Measurements from ENCODE around the gene TLX1.

The TLX1 gene
- 0 reads per million in 4 donors for total RNA-seq

GRCh38 chr10:101130984-101131961 lies at the start of gene TLX1:
Gene TLX1 (plus strand): TSS chr10:101131300. CDS start chr10:101131542, 242 bp downstream.
- DNase-seq: no peak

- no peak for DNase-seq
Measured at GRCh38 chr10:101085846-101086245, 45.3 kb upstream of the TLX1 start.

- DNase-seq: no peak
Measured at GRCh38 chr10:101087376-101087775, 43.7 kb upstream of the TLX1 start.

DNA sequence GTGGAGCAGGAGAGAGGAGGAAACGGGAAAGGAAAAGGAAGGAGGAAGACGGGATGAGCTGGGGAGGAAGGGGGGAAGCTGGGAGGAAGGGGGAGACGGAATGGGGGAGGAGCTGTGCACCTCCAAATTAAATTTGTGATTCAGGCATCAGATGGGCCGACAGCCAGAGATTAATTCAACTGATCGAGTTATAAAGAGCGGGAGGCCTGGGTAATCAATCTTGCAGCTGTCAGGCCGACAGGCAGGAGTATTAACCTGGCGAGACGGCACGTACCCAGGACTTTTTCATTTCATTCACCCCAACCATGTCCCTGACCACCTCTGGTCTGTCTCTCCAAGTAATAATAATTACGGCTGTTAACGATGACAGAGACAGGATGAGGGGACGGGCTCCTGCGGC lies 43.1 kb upstream of the TLX1 start:
- DNase-seq: no peak

DNA sequence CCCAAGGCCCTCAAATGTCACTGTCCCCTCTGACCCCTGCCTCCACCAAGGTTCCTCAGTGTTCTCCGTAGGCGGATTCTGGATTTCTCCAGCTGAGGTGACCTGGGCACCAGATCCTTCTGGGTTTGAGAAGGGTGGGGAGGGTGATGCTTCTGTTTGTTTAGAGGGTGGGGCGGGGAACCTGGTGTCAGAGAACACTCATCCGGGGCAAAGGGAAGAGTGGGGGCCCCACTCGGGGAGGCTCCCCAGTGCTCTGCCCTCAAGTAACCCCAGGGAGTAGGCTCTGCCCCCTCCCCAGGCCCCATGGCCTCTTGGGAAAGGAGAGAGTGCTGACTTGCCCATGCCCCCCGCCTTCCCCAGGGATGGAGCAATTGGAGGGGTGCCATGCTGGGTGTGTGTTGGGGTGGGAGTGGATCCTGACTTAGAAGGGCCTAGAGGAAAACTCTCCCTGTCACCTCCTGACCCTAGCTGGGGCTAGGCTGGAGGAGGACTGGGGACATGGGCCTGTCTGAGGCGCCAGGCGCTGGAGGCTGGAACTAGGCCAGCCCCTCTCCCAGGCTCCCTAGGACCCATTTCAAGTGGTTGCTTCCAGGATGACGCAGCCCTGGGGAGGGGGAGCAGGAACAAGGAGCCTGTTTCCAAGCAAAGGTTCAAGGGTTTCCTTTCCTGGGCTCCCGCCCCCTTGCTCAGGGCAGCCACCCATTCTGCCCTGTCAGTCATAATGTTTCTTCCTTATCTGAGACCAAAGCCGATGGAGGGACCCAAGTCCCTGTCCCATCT lies 41.4 kb upstream of the TLX1 start:
- no peak for DNase-seq

DNA sequence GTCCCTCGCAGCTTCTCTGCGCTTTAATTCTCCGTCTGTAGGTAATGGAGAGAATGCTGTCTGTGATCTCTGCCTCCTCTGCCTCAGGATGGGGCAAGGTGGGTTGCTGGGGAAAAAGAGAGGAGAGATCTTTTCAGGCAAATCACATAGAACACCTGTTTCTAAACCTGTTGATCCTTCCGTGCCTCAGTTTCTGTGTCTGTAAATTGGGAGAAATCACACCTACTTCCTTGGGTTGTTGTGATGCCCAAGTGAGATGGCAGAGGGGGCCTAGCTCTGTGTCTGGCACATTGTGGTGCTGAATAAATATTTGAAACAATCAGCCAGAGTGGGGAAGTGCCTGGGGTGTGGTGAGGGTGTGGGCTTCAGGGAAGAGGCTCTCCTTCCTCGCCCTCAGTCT lies 40.5 kb upstream of the TLX1 start:
- no peak for DNase-seq

DNA sequence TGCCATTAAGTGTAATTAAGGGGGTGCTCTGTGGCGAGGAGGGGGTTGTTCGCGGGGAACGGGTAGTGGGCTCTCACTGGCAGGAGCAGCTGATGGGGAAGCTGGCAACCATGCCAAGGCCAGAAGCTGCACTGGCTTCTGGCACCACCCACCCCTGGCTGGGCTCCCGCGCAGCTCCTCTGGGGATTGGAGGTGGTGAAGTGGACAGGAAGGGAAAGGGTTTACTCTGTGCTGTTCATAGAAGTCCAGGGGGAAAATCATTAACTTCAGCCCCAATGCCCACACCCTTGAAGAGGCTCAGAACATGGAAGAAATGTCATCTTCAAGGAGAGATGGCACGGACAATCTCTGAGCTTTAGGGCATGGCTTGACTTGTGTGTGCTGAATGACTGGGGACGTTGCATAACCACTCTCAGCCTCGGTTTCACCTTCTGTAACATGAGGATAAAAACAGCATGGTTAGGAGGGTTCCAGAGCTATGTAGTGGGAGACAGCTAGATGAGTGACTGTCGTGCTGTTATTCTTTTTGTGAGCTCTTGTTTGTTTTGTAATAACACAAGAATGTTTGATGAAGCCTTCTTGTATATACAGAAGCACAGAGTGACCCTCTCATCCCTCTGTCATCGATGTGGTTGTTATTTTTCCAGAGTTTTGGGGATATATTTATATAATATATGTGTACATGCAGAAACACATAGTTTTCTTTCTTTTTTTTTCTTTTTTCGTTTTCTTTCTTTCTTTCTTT lies 39.4 kb upstream of the TLX1 start:
- no peak for DNase-seq

- DNase-seq: no peak
Measured at GRCh38 chr10:101092881-101093354, 38.2 kb upstream of the TLX1 start.

DNA sequence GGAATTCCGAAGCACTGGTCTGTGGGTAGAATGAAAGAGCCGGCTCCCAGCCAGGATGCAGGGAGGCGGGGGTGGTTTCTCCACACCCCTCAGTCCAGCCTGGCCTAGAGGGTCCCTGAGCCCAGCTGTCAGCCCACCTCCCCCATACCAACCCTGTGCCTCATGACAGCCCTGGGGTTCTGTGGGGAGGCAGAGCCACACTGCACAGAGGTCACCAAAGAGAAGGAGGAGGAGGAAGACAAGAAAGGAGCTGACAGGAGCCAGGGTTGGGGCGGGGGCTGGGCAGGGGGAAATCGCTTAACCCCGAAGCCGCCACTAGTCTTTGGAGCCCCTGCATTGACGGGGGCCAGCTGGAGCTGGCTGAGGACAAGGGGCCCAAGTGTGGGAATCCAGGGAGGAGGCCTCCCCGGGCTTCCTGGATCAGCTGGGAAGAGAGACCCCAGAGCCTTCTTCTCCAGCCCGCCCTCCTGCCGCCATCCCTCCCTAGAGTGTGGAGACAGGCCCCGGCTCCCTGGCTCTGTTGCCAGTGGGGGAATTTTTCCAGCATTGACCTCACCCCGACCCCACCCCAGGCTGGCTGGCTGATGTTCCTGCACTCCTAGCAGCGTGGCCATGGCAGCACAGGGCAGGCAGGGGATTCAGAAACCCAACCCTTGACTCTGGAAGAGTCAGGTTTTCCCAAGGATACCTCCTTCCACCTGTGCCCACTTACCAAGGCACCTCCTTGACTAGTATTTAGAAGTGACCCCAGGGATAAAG lies 36.8 kb upstream of the TLX1 start:
- DNase-seq: no peak

- DNase-seq: no peak
Measured at GRCh38 chr10:101095004-101095403, 36.1 kb upstream of the TLX1 start.

- peak; percentile 17 to 69 (median 56) for DNase-seq
Measured at GRCh38 chr10:101095550-101096213, 35.4 kb upstream of the TLX1 start.

GRCh38 chr10:101096378-101096777 lies 34.7 kb upstream of the TLX1 start:
- no peak for DNase-seq

GRCh38 chr10:101097881-101098280 lies 33.2 kb upstream of the TLX1 start:
- no peak for DNase-seq

DNA sequence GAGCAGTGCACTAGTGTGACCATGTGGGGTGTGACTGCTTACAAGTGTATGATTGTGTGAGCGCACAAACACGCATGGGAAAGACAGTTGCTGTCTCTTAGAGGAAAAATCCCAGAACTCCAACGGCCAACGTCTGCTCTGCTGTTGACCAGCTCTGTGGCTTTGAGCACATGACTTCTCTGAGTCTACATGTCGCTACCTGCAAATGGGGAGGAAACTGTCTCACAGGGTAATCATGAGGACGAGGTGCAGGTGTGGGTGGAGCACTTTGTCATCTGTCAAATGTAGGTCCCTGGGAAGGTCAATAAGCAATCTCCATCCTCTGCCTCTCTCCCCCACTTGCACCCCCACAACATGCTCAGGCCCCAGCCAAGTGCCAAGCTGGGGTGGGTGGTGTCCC lies 31.2 kb upstream of the TLX1 start:
- no peak for DNase-seq

DNA sequence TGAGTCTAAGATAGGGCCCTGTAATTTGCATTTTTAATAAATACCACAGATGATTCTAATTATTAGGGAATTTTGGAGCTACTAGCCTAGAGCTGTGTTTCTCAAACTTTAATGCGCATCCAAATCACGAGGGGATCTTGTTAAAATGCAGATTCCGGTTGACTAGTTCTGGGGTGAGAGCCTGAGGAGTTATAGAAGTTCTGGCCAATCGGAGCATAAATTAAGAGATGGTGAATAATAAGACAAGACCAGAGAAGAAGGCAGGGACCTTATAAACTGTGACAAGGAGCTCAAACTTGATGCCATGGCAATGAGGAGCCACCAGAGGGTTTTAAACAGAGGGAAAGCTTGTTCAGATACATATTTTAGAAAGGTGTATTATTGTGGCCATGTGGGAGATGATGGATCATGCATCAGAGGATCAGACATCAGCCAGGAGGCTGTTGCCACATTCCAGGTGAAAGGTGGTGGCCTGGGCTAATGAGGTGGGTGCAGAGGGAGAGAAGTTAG lies 29.7 kb upstream of the TLX1 start:
- DNase-seq: no peak

DNA sequence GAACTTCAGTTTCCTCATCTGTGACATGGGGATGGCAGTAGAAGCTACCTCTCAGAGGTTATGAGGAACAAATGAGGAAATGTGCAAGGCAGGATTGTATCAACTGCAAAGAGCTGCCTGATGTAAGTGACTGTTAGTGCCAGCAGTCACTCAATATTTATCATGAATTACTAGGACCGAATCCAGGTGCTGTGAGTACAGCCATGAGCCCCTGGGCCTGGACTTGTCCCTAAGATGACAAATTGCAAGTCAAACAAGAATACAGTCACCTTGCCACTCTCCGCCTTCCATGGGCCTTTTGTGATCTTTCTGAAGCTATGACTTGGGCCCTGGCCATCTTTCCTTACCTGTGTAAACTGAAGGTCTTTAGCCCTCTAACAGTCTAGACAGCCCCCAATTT lies 27.7 kb upstream of the TLX1 start:
- no peak for DNase-seq

GRCh38 chr10:101106351-101106750 lies 24.7 kb upstream of the TLX1 start:
- no peak for DNase-seq

- no peak for DNase-seq
Measured at GRCh38 chr10:101107771-101108170, 23.3 kb upstream of the TLX1 start.

DNA sequence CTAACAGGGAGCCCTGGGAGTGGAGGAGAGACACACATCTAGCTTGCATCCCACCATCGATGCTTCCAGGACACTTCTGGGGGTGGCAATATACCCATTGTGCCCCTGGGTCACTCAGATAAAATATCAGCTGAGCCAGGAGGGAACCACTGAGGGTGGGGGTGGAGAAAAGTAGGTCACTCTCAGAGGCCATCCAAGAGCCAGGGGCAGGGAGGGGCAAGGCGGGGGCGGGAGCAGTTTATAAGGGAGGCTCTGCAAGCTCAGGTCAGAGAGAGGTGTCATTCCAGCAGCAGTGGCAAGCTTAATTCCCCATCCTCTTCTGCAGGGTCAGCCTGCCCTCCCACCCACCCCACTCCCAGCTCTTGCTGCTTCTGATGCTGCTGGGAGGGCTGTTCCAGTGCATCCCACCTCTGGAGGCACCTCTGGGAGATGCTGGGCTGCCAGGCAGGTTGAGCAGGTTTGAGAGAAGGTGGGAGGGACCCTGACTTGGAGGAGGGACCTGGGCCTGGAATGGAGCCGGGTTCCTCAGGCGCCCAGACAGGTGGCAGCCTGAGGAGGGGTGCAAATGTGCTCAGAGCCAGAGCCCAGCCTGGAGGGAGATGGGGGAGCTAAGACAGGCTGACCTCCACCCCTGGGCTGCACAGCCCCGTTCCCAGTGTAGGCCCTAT lies 20.1 kb upstream of the TLX1 start:
- DNase-seq: no peak

DNA sequence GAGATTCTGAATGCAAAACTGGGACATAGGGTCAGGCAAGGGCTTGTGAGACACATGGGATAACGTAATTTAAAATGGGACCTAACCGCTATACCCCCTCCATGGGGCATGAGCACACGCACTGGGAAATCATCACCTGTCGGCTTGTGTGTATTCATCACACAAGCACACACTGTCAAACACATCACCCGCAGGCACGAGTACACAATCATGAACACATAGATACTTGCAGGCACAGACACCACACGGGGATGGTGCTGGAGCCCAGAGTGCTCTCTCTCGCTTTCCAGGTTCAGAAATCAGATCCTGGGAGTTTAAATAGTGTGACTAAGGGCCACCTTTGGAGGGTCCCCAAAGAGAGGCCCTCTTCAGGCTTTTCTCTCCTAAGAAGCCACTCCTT lies 19.6 kb upstream of the TLX1 start:
- no peak for DNase-seq
